GM19324 (cell line): Measurements from ENCODE around the gene TH.
"Not testable (repeated sequence)": the region's sequence is repeated elsewhere in the genome, so short reads cannot be mapped to it uniquely, and the experiment has no call there.

Experiments used
- ATAC-seq: cut with Tn5 transposase; IDR thresholded peaks from one replicate; pipeline ENCODE4 v1.9.1; 2021; ENCODE audit warnings: mild to moderate bottlenecking, moderate library complexity; ENCODE audit not compliant: unreplicated experiment, low FRiP score

The TH gene

GRCh38 chr11:2133241-2134021 lies 38.2 kb downstream of the TH start:
- ATAC-seq, result no peak

GRCh38 chr11:2132874-2133240 lies 38.8 kb downstream of the TH start:
- ATAC-seq, result no peak

- no peak for ATAC-seq
These were observed 39.4 kb downstream of the TH start for GRCh38 chr11:2132246-2132645.

- ATAC-seq, result no peak
These were observed 40.0 kb downstream of the TH start for GRCh38 chr11:2131371-2132236.

- no peak for ATAC-seq
These were observed 40.7 kb downstream of the TH start for GRCh38 chr11:2130881-2131352.

GRCh38 chr11:2129699-2130366 lies 41.8 kb downstream of the TH start:
- no peak for ATAC-seq

GRCh38 chr11:2129308-2129698 lies 42.3 kb downstream of the TH start:
- ATAC-seq, result no peak

- no peak for ATAC-seq
These were observed 42.9 kb downstream of the TH start for GRCh38 chr11:2128511-2129307.

GRCh38 chr11:2128130-2128510 lies 43.5 kb downstream of the TH start:
- no peak for ATAC-seq

- no peak for ATAC-seq
These were observed 44.0 kb downstream of the TH start for GRCh38 chr11:2127482-2128129.

- ATAC-seq, result no peak
These were observed 45.0 kb downstream of the TH start for GRCh38 chr11:2126520-2127085.

GRCh38 chr11:2124736-2125484 lies 46.7 kb downstream of the TH start:
- not testable (repeated sequence) for ATAC-seq

- no peak for ATAC-seq
These were observed 48.0 kb downstream of the TH start for GRCh38 chr11:2123628-2123960.

GRCh38 chr11:2122907-2123627 lies 48.5 kb downstream of the TH start:
- no peak for ATAC-seq

GRCh38 chr11:2122222-2122906 lies 49.3 kb downstream of the TH start:
- ATAC-seq, result no peak

- no peak for ATAC-seq
These were observed 50.1 kb downstream of the TH start for GRCh38 chr11:2121227-2122130.
